ENCODE data around the gene SRP9. TPM values are rescaled to one million over a fixed set of nuclear protein-coding genes. Genes with fewer than 3 reads are reported as not detected.

SRP9 gene
- total and polyA plus RNA-seq, 10 of the 15 experiments (the other 5 are each of a cell fraction or from before 2014, with no cell fraction given) = 248 to 1,200 (median 514) TPM

- TF ChIP-seq E2F4 (IDR thresholded peaks at IDR 0.05; ENCODE audit: low read depth, low read length) (no peak), NRF1 (conservative IDR thresholded peaks at IDR 0.05; ENCODE audit: low read depth, low read length) (no peak), MLLT1 (IDR thresholded peaks at IDR 0.05) (no peak), STAT1 (conservative IDR thresholded peaks at IDR 0.05) (no peak)
Measured at GRCh38 chr1:225737866-225738265, 39.8 kb upstream of the SRP9 start (continued).

- CTCF ChIA-PET = no interaction called here
- SMC1A ChIA-PET (ENCODE audit: uncharacterized antibody, unreplicated experiment) = no interaction called here
- no peak overlapping the region for H3K4me2 ChIP-seq (ENCODE audit: control insufficient read depth, insufficient read depth)
- TF ChIP-seq SMC3 (IDR thresholded peaks at IDR 0.05; ENCODE audit: borderline replicate concordance, low read length) (no peak), ZBED1 (IDR thresholded peaks at IDR 0.05; ENCODE audit: borderline replicate concordance) (no peak), SUZ12 (IDR thresholded peaks at IDR 0.05; ENCODE audit: unreplicated experiment) (no peak), CHD1 (IDR thresholded peaks at IDR 0.05; ENCODE audit: low read depth, low read length) (no peak), ZNF217 (IDR thresholded peaks at IDR 0.05) (no peak), IRF5 (IDR thresholded peaks at IDR 0.05; ENCODE audit: borderline replicate concordance) (no peak), ZNF274 (IDR thresholded peaks at IDR 0.05; ENCODE audit: insufficient read depth, insufficient read length) (no peak), SPI1 (IDR thresholded peaks at IDR 0.05; ENCODE audit: borderline replicate concordance, insufficient read depth, low read depth, low read length) (no peak), CBX3 (IDR thresholded peaks at IDR 0.05; ENCODE audit: borderline replicate concordance, low read depth) (no peak), YY1 (IDR thresholded peaks at IDR 0.05; ENCODE audit: low read depth, low read length) (no peak), NFXL1 (IDR thresholded peaks at IDR 0.05; ENCODE audit: borderline replicate concordance) (no peak)
- TF ChIP-seq, protein P1, sequence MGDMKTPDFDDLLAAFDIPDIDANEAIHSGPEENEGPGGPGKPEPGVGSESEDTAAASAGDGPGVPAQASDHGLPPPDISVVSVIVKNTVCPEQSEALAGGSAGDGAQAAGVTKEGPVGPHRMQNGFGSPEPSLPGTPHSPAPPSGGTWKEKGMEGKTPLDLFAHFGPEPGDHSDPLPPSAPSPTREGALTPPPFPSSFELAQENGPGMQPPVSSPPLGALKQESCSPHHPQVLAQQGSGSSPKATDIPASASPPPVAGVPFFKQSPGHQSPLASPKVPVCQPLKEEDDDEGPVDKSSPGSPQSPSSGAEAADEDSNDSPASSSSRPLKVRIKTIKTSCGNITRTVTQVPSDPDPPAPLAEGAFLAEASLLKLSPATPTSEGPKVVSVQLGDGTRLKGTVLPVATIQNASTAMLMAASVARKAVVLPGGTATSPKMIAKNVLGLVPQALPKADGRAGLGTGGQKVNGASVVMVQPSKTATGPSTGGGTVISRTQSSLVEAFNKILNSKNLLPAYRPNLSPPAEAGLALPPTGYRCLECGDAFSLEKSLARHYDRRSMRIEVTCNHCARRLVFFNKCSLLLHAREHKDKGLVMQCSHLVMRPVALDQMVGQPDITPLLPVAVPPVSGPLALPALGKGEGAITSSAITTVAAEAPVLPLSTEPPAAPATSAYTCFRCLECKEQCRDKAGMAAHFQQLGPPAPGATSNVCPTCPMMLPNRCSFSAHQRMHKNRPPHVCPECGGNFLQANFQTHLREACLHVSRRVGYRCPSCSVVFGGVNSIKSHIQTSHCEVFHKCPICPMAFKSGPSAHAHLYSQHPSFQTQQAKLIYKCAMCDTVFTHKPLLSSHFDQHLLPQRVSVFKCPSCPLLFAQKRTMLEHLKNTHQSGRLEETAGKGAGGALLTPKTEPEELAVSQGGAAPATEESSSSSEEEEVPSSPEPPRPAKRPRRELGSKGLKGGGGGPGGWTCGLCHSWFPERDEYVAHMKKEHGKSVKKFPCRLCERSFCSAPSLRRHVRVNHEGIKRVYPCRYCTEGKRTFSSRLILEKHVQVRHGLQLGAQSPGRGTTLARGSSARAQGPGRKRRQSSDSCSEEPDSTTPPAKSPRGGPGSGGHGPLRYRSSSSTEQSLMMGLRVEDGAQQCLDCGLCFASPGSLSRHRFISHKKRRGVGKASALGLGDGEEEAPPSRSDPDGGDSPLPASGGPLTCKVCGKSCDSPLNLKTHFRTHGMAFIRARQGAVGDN (IDR thresholded peaks at IDR 0.05) = no peak
Measured at GRCh38 chr1:225738763-225739162, 38.9 kb upstream of the SRP9 start.

More at GRCh38 chr1:225738763-225739162, 38.9 kb upstream of the SRP9 start:
- no peak for DNase-seq (ENCODE audit: low read depth, low spot score)
- Histone ChIP-seq H3K79me2 (ENCODE audit: control insufficient read depth, insufficient read depth, low read length) (no peaks in the 10 kb centered on the region), H3K27me3 (replicated peaks in 1 of 2; ENCODE audit: control insufficient read depth in 2 of 2, insufficient read depth in 2 of 2, low read length in 1 of 2) (no peaks in the 10 kb centered on the region), H3K4me3 (no peak overlapping the region), H2AFZ (ENCODE audit: control insufficient read depth, low read depth, low read length) (no peak overlapping the region), H4K20me1 (ENCODE audit: control insufficient read depth, insufficient read depth) (no peaks in the 10 kb centered on the region), H3K27ac (ENCODE audit: control insufficient read depth, insufficient read depth) (no peak overlapping the region), H3K36me3 (ENCODE audit: control insufficient read depth in 2 of 2, insufficient read depth in 2 of 2, low read length in 1 of 2) (no peaks in the 10 kb centered on the region), H3K9me3 (replicated peaks; ENCODE audit: control insufficient read depth, insufficient read depth, low read length) (no peaks in the 10 kb centered on the region), H3K9ac (ENCODE audit: control insufficient read depth, insufficient read depth, low read length) (no peak overlapping the region), H3K4me1 (ENCODE audit: control insufficient read depth, insufficient read depth, low read length) (no peaks in the 10 kb centered on the region)
- intact Hi-C loops (cut with micrococcal nuclease; ENCODE audit: unreplicated experiment) (no loop called here), in situ Hi-C loops (cut with MboI) (no loop called here)
- RAD21 ChIA-PET (ENCODE audit: unreplicated experiment) = no interaction called here
- no peak for ATAC-seq
- no TSS peak for BruUV-seq (replicated peaks)
- FAIRE-seq = no peak
- POLR2A ChIA-PET = interaction anchor here (0.7 kb wide), 1 partner anchor 1462 kb away, joined by 4 read pairs; no protein-coding TSS in a partner anchor
- WGBS (ENCODE audit: insufficient coverage, insufficient replicate concordance, low lambda C conversion rate, missing lambda C conversion rate) = 3% methylated on average over 2 of the region's 2 CpGs
